Central memory CD8-positive, alpha-beta T cell (primary cell): Measurements from ENCODE around the gene BCL2.

ENCODE experiments used
- ATAC-seq: fragments of 150-1000 bp; cut with Tn5 transposase; replicated peaks from 2 replicates; pipeline ENCODE4 v1.10.0; 2022; ENCODE audit warnings: mild to moderate bottlenecking, moderate FRiP score, moderate number of reproducible peaks; ENCODE audit not compliant: poor library complexity, severe bottlenecking; ENCODE audit errors: extremely low read depth
- DNase-seq, 2 donors: peaks; one replicate each; pipeline ENCODE4 v3.0.0; 2021; ENCODE audit warnings: low spot score in 2 of 2
- H3K27ac Mint-ChIP-seq: one replicate; pipeline ENCODE4 v1.8.0; 2022; ENCODE audit warnings: low read depth, mild to moderate bottlenecking, moderate library complexity, mixed read lengths
- H3K27me3 Mint-ChIP-seq: one replicate; pipeline ENCODE4 v1.8.0; 2022; ENCODE audit warnings: mixed read lengths
- H3K36me3 Mint-ChIP-seq: one replicate; pipeline ENCODE4 v1.8.0; 2022; ENCODE audit warnings: mild to moderate bottlenecking, moderate library complexity, mixed read lengths; ENCODE audit not compliant: insufficient read depth
- H3K4me1 Mint-ChIP-seq: one replicate; pipeline ENCODE4 v1.8.0; 2022; ENCODE audit warnings: mixed read lengths
- H3K4me3 Mint-ChIP-seq: one replicate; pipeline ENCODE4 v1.8.0; 2022; ENCODE audit warnings: mild to moderate bottlenecking, moderate library complexity, mixed read lengths
- H3K9me3 Mint-ChIP-seq: one replicate; pipeline ENCODE4 v1.8.0; 2022; ENCODE audit warnings: mixed read lengths

The BCL2 gene

GRCh38 chr18:63264871-63265270 lies 54.7 kb downstream of the BCL2 start:
- H3K27me3 Mint-ChIP-seq = no peaks in the 10 kb centered on the region
- H3K27ac Mint-ChIP-seq = peak overlapping the region; percentile 70
- no peaks in the 10 kb centered on the region for H3K36me3 Mint-ChIP-seq
- no peaks in the 10 kb centered on the region for H3K9me3 Mint-ChIP-seq
- DNase-seq = no peak
- no peak overlapping the region for H3K4me3 Mint-ChIP-seq
- peaks cover 51% of the 10 kb centered on the region for H3K4me1 Mint-ChIP-seq
- no peak for ATAC-seq

- H3K36me3 Mint-ChIP-seq = peaks cover under 1% of the 10 kb centered on the region
- no peak overlapping the region for H3K4me3 Mint-ChIP-seq
- ATAC-seq (no peak), DNase-seq (no peak)
- H3K27me3 Mint-ChIP-seq = no peaks in the 10 kb centered on the region
- no peak overlapping the region for H3K27ac Mint-ChIP-seq
- H3K9me3 Mint-ChIP-seq = no peaks in the 10 kb centered on the region
- peaks cover 63% of the 10 kb centered on the region for H3K4me1 Mint-ChIP-seq
Observed at GRCh38 chr18:63263444-63263843, 56.1 kb downstream of the BCL2 start.

- Mint-ChIP-seq H3K4me1 (peaks cover 60% of the 10 kb centered on the region), H3K27ac (no peak overlapping the region), H3K4me3 (no peak overlapping the region), H3K36me3 (peaks cover 1% of the 10 kb centered on the region), H3K9me3 (no peaks in the 10 kb centered on the region), H3K27me3 (no peaks in the 10 kb centered on the region)
- ATAC-seq = no peak
- no peak for DNase-seq
Observed at GRCh38 chr18:63262369-63263335, 56.9 kb downstream of the BCL2 start.

- H3K4me3 Mint-ChIP-seq = no peak overlapping the region
- DNase-seq = no peak
- H3K9me3 Mint-ChIP-seq = no peaks in the 10 kb centered on the region
- H3K27ac Mint-ChIP-seq = no peak overlapping the region
- peaks cover 50% of the 10 kb centered on the region for H3K4me1 Mint-ChIP-seq
- ATAC-seq = no peak
- peaks cover 1% of the 10 kb centered on the region for H3K36me3 Mint-ChIP-seq
- H3K27me3 Mint-ChIP-seq = no peaks in the 10 kb centered on the region
Observed at GRCh38 chr18:63261029-63261428, 58.5 kb downstream of the BCL2 start.

DNA sequence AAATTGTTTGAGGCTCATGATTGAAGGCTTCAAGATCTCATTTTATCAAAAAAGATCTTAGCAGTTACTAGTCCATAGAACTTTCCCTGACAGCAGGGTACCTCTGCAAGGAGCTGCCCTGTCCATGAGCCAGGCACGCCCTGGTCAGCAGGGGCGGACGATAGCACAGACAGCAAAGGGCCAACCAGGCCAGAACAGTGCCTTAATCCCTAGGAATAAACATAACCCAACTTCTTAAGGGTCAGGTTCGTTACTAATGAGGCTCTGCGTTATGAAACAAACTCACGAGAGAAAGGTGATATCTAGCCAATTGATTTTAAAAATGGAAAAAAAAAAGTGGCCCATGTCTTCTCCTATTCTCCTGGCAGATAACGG lies 59.2 kb downstream of the BCL2 start:
- peaks cover 48% of the 10 kb centered on the region for H3K4me1 Mint-ChIP-seq
- DNase-seq (no peak), ATAC-seq (no peak)
- peaks cover 2% of the 10 kb centered on the region for H3K36me3 Mint-ChIP-seq
- no peaks in the 10 kb centered on the region for H3K27me3 Mint-ChIP-seq
- H3K9me3 Mint-ChIP-seq = no peaks in the 10 kb centered on the region
- H3K27ac Mint-ChIP-seq = no peak overlapping the region
- H3K4me3 Mint-ChIP-seq = no peak overlapping the region

- no peak for ATAC-seq
- peaks cover 49% of the 10 kb centered on the region for H3K4me1 Mint-ChIP-seq
- no peaks in the 10 kb centered on the region for H3K9me3 Mint-ChIP-seq
- no peaks in the 10 kb centered on the region for H3K27me3 Mint-ChIP-seq
- H3K4me3 Mint-ChIP-seq = peak overlapping the region; percentile 10
- no peak for DNase-seq
- peaks cover 5% of the 10 kb centered on the region for H3K36me3 Mint-ChIP-seq
- H3K27ac Mint-ChIP-seq = peak overlapping the region; percentile 49
Observed at GRCh38 chr18:63259567-63260379, 59.8 kb downstream of the BCL2 start.

- H3K4me3 Mint-ChIP-seq = peak overlapping the region; percentile 18
Observed at GRCh38 chr18:63258749-63259566, 60.6 kb downstream of the BCL2 start.

DNA sequence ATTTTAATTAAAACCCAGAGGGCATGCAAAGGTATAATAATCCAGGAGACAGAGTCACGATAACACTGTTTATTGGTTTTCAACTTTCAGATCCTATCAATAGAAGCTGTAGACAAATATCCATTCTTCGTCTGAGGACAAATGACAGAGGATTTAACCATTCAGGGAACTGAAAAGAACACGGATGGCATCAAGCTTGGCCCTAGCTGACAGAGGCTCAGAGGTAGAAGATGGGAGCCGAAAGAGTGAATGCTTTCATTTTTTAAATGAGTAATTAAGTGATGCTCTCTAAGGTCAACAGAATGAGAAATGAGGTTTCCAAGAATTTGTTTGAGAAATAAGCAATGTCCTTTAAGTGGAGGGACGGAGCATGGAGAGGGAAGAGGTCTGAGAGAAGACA lies 62.1 kb downstream of the BCL2 start:
- Mint-ChIP-seq H3K4me1 (peaks cover 67% of the 10 kb centered on the region), H3K36me3 (peaks cover 7% of the 10 kb centered on the region), H3K27ac (peak overlapping the region; percentile 79), H3K27me3 (no peaks in the 10 kb centered on the region), H3K4me3 (peak overlapping the region; percentile 37), H3K9me3 (no peaks in the 10 kb centered on the region)
- ATAC-seq = no peak
- DNase-seq = no peak

More at GRCh38 chr18:63258749-63259566, 60.6 kb downstream of the BCL2 start:
- Mint-ChIP-seq H3K9me3 (no peaks in the 10 kb centered on the region), H3K36me3 (peaks cover 5% of the 10 kb centered on the region), H3K4me1 (peaks cover 54% of the 10 kb centered on the region), H3K27me3 (no peaks in the 10 kb centered on the region), H3K27ac (peak overlapping the region; percentile 49)
- ATAC-seq (peak; percentile 58), DNase-seq (no peak)

DNA sequence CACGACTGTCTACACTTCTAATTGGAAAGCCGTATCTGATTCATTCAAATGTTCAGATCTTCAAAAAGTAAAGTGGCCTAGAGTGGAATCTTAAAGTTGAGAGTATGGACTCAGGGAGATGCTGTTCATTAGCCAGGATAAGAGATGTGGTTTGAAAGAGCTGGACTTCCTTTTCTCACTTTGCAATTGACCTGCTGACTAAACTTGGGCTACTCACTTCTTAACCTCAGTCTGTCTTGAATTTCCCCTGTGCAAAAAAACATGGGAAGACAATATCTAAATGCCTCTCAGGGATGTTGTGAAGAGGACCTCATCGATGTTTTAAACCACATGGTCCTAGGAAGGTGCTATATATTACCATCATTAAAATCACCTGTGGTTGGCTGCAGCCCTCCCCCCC lies 64.1 kb downstream of the BCL2 start:
- H3K9me3 Mint-ChIP-seq = no peaks in the 10 kb centered on the region
- DNase-seq = no peak
- H3K4me3 Mint-ChIP-seq = no peak overlapping the region
- peaks cover 10% of the 10 kb centered on the region for H3K36me3 Mint-ChIP-seq
- peaks cover 64% of the 10 kb centered on the region for H3K4me1 Mint-ChIP-seq
- no peaks in the 10 kb centered on the region for H3K27me3 Mint-ChIP-seq
- ATAC-seq = no peak
- no peak overlapping the region for H3K27ac Mint-ChIP-seq

GRCh38 chr18:63254716-63255399 lies 64.7 kb downstream of the BCL2 start:
- Mint-ChIP-seq H3K27me3 (no peaks in the 10 kb centered on the region), H3K4me3 (no peak overlapping the region), H3K4me1 (peaks cover 62% of the 10 kb centered on the region), H3K36me3 (peaks cover 10% of the 10 kb centered on the region), H3K9me3 (no peaks in the 10 kb centered on the region), H3K27ac (no peak overlapping the region)
- no peak for ATAC-seq
- no peak for DNase-seq

GRCh38 chr18:63253428-63254372 lies 65.9 kb downstream of the BCL2 start:
- H3K27me3 Mint-ChIP-seq = no peaks in the 10 kb centered on the region
- DNase-seq (no peak), ATAC-seq (no peak)
- peaks cover 54% of the 10 kb centered on the region for H3K4me1 Mint-ChIP-seq
- H3K4me3 Mint-ChIP-seq = no peak overlapping the region
- no peaks in the 10 kb centered on the region for H3K9me3 Mint-ChIP-seq
- H3K27ac Mint-ChIP-seq = peak overlapping the region; percentile 51
- H3K36me3 Mint-ChIP-seq = peaks cover 10% of the 10 kb centered on the region
